HG03135 (cell line): Measurements from ENCODE around the gene ULK4.
"Not testable (repeated sequence)": the region's sequence is repeated elsewhere in the genome, so short reads cannot be mapped to it uniquely, and the experiment has no call there.

Experiments
- ATAC-seq: cut with Tn5 transposase; IDR thresholded peaks from one replicate; pipeline ENCODE4 v1.9.1; 2021; ENCODE audit warnings: mild to moderate bottlenecking, moderate library complexity; ENCODE audit not compliant: unreplicated experiment

The ULK4 gene

GRCh38 chr3:41651718-41652117 is 310.2 kb downstream of the ULK4 start:
- no peak for ATAC-seq

GRCh38 chr3:41650406-41650805 is 311.5 kb downstream of the ULK4 start:
- ATAC-seq, result no peak

- no peak for ATAC-seq
Measured at GRCh38 chr3:41649129-41649739, 312.7 kb downstream of the ULK4 start.

- ATAC-seq, result not testable (repeated sequence)
Measured at GRCh38 chr3:41647730-41648129, 314.2 kb downstream of the ULK4 start.

- no peak for ATAC-seq
Measured at GRCh38 chr3:41640076-41640475, 321.8 kb downstream of the ULK4 start.

GRCh38 chr3:41638381-41638780 is 323.5 kb downstream of the ULK4 start:
- ATAC-seq, result no peak

- ATAC-seq, result no peak
Measured at GRCh38 chr3:41632700-41633099, 329.2 kb downstream of the ULK4 start.

- no peak for ATAC-seq
Measured at GRCh38 chr3:41630708-41631107, 331.2 kb downstream of the ULK4 start.

- no peak for ATAC-seq
Measured at GRCh38 chr3:41629986-41630385, 331.9 kb downstream of the ULK4 start.

- ATAC-seq, result no peak
Measured at GRCh38 chr3:41629072-41629471, 332.8 kb downstream of the ULK4 start.

GRCh38 chr3:41627477-41628087 is 334.3 kb downstream of the ULK4 start:
- no peak for ATAC-seq

- no peak for ATAC-seq
Measured at GRCh38 chr3:41612853-41613252, 349.1 kb downstream of the ULK4 start.

GRCh38 chr3:41611008-41611407 is 350.9 kb downstream of the ULK4 start:
- no peak for ATAC-seq

- ATAC-seq, result no peak
Measured at GRCh38 chr3:41608347-41608746, 353.6 kb downstream of the ULK4 start.

- no peak for ATAC-seq
Measured at GRCh38 chr3:41603807-41604206, 358.1 kb downstream of the ULK4 start.

- ATAC-seq, result no peak
Measured at GRCh38 chr3:41602121-41602520, 359.8 kb downstream of the ULK4 start.

- ATAC-seq, result no peak
Measured at GRCh38 chr3:41601404-41601987, 360.4 kb downstream of the ULK4 start.

GRCh38 chr3:41600616-41601015 is 361.3 kb downstream of the ULK4 start:
- no peak for ATAC-seq

GRCh38 chr3:41599127-41599484 is 362.8 kb downstream of the ULK4 start:
- no peak for ATAC-seq

GRCh38 chr3:41598402-41599126 is 363.3 kb downstream of the ULK4 start:
- no peak for ATAC-seq

- no peak for ATAC-seq
Measured at GRCh38 chr3:41593774-41594173, 368.1 kb downstream of the ULK4 start.
